Lung (tissue), 12 donors: Measurements from ENCODE around the gene ZMAT1. TPM values are rescaled to one million over a fixed set of nuclear protein-coding genes. Genes with fewer than 3 reads are reported as not detected.

ENCODE experiments used
- ATAC-seq: fragments of 200-7000 bp; cut with Tn5 transposase; one replicate; pipeline ENCODE4 v1.9.1; 2020; ENCODE audit warnings: moderate number of reproducible peaks; ENCODE audit not compliant: insufficient read depth, low FRiP score
- DNase-seq, 3 donors: peaks; one replicate each; pipeline ENCODE4 v3.0.0-alpha.2; 2013 to 2017
- H3K27ac ChIP-seq, 2 donors: one replicate each; pipeline ENCODE4 v1.5.1; 2013; ENCODE audit warnings: mild to moderate bottlenecking in 2 of 2, moderate library complexity in 2 of 2, control low read depth in 1 of 2, inconsistent platforms in 1 of 2, low read depth in 1 of 2, low read length in 1 of 2
- H3K27me3 ChIP-seq, 3 donors: one replicate each; pipeline ENCODE4 v1.5.1; 2013; ENCODE audit warnings: low read length in 2 of 3; ENCODE audit not compliant: control insufficient read depth in 3 of 3, insufficient read depth in 3 of 3
- H3K36me3 ChIP-seq, 4 donors: one replicate each; pipeline ENCODE4 v1.5.1; 2013; ENCODE audit warnings: low read length in 4 of 4, mild to moderate bottlenecking in 1 of 4, moderate library complexity in 1 of 4; ENCODE audit not compliant: control insufficient read depth in 4 of 4, insufficient read depth in 4 of 4
- H3K4me1 ChIP-seq, 5 donors: one replicate each; pipeline ENCODE4 v1.5.1; 2013; ENCODE audit warnings: low read length in 5 of 5, mild to moderate bottlenecking in 2 of 5, moderate library complexity in 1 of 5; ENCODE audit not compliant: control insufficient read depth in 5 of 5, insufficient read depth in 5 of 5
- H3K4me3 ChIP-seq: one replicate; pipeline ENCODE4 v1.5.1; 2013; ENCODE audit warnings: mild to moderate bottlenecking, control low read depth, moderate library complexity
- H3K9ac ChIP-seq, 2 donors: one replicate each; pipeline ENCODE4 v1.5.1; 2013; ENCODE audit warnings: low read length in 2 of 2, control low read depth in 1 of 2; ENCODE audit not compliant: insufficient read depth in 1 of 2
- H3K9me3 ChIP-seq, 4 donors: one replicate each; pipeline ENCODE4 v1.5.1; 2013; ENCODE audit warnings: low read length in 3 of 4, mild to moderate bottlenecking in 1 of 4, moderate library complexity in 1 of 4; ENCODE audit not compliant: control insufficient read depth in 4 of 4, insufficient read depth in 3 of 4
- WGBS, 2 donors: extraction: QIAGEN DNeasy Blood & Tissue Kit; methylation state at CpG; one replicate each; pipeline ENCODE4 v1.1.7; 2013; 5-methylcytosine and 5-hydroxymethylcytosine counted together
- polyA plus RNA-seq, 2 donors: library from polyadenylated mRNA; stranded (reverse); fragments of 200-250 nt; gene quantifications; one replicate each; pipeline ENCODE4 v1.2.1, GENCODE V29; 2013
- total RNA-seq, 2 donors: library from RNA; depleted of rRNA in 1 of 2; stranded (reverse); fragments of >200 nt in 1 of 2; gene quantifications; one replicate each; pipeline ENCODE4 v1.2.1, GENCODE V29; 2014 to 2021
- TF ChIP-seq, protein P1 (sequence below): IDR thresholded peaks from 2 replicates; pipeline ENCODE4 v1.5.1; 2012; ENCODE audit warnings: mild to moderate bottlenecking; ENCODE audit errors: control extremely low read depth, extremely low read depth
- donor health status: control.
- donor health status: control.
- donor health status: Bipolar disorder and iron deficiency.
- donor health status: healthy.
- donor health status: DM: yes; HTN: yes; CAD: no.

ZMAT1 gene
- total and polyA plus RNA-seq, 4 donors: 2.6 to 13.0 (median 8.6) TPM

DNA sequence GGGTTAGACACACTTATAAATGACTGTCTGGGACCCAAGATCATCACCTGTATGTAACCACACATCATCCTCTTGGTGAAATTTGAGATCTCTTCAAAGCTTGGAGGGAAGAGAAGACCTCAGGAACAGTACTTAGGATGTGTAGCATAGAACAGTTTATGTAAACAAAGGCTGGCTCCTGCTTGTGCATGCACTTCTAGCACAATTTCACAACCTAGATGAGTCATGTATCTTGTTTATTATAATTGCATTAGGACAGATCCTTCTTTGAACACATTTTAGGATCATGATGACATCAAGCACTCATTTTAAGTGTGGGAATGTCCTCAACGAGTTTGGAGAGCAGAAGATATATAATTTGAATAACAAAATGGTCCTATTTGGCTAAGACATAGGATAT, 26.3 kb upstream of the ZMAT1 start:
- H3K9me3 ChIP-seq: no peaks in the 10 kb centered on the region
- H3K36me3 ChIP-seq: no peaks in the 10 kb centered on the region
- DNase-seq (no peak), ATAC-seq (no peak)
- H3K27ac ChIP-seq: no peak overlapping the region
- no peaks in the 10 kb centered on the region for H3K4me1 ChIP-seq
- 18 to 88% methylated on average over 1 of the region's 1 CpG for WGBS, 2 donors
- no peak overlapping the region for H3K9ac ChIP-seq
- peaks cover 0 to 9% (median 6%) of the 10 kb centered on the region in 3 donors for H3K27me3 ChIP-seq
- TF ChIP-seq, protein P1, sequence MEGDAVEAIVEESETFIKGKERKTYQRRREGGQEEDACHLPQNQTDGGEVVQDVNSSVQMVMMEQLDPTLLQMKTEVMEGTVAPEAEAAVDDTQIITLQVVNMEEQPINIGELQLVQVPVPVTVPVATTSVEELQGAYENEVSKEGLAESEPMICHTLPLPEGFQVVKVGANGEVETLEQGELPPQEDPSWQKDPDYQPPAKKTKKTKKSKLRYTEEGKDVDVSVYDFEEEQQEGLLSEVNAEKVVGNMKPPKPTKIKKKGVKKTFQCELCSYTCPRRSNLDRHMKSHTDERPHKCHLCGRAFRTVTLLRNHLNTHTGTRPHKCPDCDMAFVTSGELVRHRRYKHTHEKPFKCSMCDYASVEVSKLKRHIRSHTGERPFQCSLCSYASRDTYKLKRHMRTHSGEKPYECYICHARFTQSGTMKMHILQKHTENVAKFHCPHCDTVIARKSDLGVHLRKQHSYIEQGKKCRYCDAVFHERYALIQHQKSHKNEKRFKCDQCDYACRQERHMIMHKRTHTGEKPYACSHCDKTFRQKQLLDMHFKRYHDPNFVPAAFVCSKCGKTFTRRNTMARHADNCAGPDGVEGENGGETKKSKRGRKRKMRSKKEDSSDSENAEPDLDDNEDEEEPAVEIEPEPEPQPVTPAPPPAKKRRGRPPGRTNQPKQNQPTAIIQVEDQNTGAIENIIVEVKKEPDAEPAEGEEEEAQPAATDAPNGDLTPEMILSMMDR: no peak
- no peak overlapping the region for H3K4me3 ChIP-seq

DNA sequence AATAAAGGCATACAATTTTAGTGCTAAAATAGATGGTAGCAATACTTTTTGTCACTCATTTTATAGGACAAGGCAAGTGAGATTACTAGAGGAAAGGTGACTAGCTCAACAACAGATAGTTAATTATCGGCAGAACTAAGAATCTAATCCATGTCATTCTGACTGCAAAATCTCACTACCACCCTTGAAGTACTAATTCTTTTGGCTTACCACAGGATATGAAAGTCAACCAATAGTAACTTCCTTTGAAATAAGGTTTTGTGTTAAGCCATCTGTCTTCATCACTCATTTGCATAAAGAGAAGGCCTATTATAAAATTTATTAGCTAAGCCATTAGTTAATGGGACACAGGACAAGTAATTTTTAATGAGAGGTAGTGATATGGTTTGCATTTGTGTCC, 25.3 kb upstream of the ZMAT1 start:
- peaks cover 0 to 9% (median 3%) of the 10 kb centered on the region in 3 donors for H3K27me3 ChIP-seq
- no peak overlapping the region for H3K4me3 ChIP-seq
- TF ChIP-seq, protein P1: no peak
- no peaks in the 10 kb centered on the region for H3K4me1 ChIP-seq
- H3K9me3 ChIP-seq: no peaks in the 10 kb centered on the region
- H3K36me3 ChIP-seq: no peaks in the 10 kb centered on the region
- WGBS, 2 donors: 89 to 95% methylated on average over 1 of the region's 1 CpG
- no peak overlapping the region for H3K27ac ChIP-seq
- no peak for ATAC-seq
- no peak overlapping the region for H3K9ac ChIP-seq
- DNase-seq: no peak

DNA sequence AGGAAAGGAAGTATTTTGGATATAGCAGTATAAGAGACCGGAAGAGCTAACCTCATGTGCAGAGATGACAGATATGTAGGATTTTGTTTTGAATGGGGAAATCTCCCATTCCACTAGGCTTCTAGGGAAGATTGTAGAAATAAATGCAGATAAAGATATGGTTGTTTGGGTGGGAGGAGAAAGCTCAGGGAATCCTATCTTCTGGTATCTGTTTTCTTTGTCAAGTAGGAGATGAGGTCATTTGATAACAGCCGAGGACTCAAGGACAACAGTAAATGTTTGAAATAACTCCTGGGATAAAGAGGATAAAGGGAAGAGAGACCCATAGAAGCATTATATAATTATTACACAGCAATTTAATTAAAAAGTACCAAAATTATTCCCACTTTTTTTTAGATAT, 24.7 kb upstream of the ZMAT1 start:
- Histone ChIP-seq H3K36me3 (no peaks in the 10 kb centered on the region), H3K4me3 (no peak overlapping the region), H3K27me3 (peaks cover 0 to 9% (median 0%) of the 10 kb centered on the region in 3 donors), H3K4me1 (no peaks in the 10 kb centered on the region), H3K27ac (no peak overlapping the region), H3K9me3 (no peaks in the 10 kb centered on the region), H3K9ac (no peak overlapping the region)
- ATAC-seq (no peak), DNase-seq (no peak)
- 58 to 73% methylated on average over 2 of the region's 2 CpGs for WGBS, 2 donors
- TF ChIP-seq, protein P1: no peak

DNA sequence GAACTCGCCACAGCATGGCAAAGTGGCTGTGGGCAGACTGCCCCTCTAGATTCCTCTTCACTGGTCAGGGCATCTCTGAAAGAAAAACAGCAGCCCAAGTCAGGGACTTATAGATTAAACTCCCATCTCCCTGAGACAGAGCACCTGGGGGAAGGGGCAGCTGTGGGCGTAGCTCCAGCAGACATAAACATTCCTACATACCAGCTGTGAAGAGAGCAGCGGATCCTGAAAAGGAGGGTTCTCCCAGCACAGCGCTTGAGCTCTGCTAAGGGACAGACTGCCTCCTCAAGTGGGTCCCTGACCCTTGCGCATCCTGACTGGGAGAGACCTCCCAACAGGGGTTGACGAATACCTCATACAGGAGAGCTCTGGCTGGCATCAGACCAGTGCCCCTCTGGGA, 18.8 kb upstream of the ZMAT1 start:
- Histone ChIP-seq H3K4me1 (no peaks in the 10 kb centered on the region), H3K9me3 (peaks cover 0 to 6% (median 0%) of the 10 kb centered on the region in 4 donors), H3K4me3 (no peak overlapping the region), H3K9ac (no peak overlapping the region), H3K36me3 (no peaks in the 10 kb centered on the region), H3K27me3 (peaks cover 0 to 7% (median 3%) of the 10 kb centered on the region in 3 donors), H3K27ac (no peak overlapping the region)
- TF ChIP-seq, protein P1: no peak
- ATAC-seq: no peak
- WGBS, 2 donors: 73 to 87% methylated on average over 6 of the region's 6 CpGs
- DNase-seq: no peak
